SH-SY5Y (cell line): ENCODE measurements around the gene VWF.

Experiments
- GATA2 ChIP-seq: IDR thresholded peaks from 2 replicates; pipeline ENCODE4 v1.6.1; 2011; ENCODE audit warnings: mild to moderate bottlenecking, low read depth, low read length
- GATA3 ChIP-seq: IDR thresholded peaks from 2 replicates; pipeline ENCODE4 v1.6.1; 2011; ENCODE audit warnings: low read depth, mild to moderate bottlenecking, low read length, moderate library complexity

DNA sequence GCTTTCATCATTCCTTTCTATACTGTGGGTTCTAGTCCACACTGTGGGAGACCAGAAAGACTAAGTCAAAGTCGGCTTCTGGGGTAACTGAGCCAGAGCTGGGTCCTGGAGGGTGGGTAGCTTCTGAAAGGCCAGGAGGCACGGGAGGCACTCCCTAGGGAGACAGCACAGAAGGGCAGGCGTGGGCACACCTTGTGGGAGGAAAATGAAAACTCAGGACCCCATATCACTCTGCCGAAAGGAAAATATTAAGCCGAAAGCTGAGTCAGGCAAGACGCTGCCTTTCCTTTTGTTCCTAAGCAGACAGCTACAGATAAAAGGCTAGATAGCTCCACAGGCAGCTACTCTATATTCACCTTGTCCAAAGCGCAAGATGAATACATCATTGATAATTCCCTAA is 200.1 kb downstream of the VWF start:
- TF ChIP-seq GATA2 (no peak), GATA3 (no peak)
